COR-L47 (cell line): ENCODE data around the gene PDGFB.

Experiments
- DNase-seq: peaks from one replicate; lab custom pipeline; 2025; lab: John Stamatoyannopoulos, UW

PDGFB gene

DNA sequence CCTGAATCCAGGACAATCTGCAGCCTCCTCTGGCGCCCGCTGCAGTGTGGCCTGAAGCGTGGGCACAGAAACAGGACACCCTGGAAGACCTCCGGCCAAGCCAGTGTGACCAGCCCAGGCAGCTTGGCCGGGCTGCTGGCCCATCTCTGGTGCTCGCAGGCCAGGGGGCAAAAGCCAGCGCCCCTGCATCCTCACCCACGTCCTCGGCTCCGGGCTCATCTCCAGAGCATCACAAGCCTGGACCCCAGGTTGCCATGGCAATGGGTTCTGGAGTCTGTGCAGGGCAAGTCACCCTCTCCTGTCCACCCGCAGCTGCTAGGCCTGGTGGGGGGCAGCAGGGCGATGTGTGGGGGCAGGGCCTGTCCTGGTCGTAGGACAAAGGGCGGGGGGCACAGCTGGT is 9.3 kb upstream of the PDGFB start:
- DNase-seq, result no peak

DNA sequence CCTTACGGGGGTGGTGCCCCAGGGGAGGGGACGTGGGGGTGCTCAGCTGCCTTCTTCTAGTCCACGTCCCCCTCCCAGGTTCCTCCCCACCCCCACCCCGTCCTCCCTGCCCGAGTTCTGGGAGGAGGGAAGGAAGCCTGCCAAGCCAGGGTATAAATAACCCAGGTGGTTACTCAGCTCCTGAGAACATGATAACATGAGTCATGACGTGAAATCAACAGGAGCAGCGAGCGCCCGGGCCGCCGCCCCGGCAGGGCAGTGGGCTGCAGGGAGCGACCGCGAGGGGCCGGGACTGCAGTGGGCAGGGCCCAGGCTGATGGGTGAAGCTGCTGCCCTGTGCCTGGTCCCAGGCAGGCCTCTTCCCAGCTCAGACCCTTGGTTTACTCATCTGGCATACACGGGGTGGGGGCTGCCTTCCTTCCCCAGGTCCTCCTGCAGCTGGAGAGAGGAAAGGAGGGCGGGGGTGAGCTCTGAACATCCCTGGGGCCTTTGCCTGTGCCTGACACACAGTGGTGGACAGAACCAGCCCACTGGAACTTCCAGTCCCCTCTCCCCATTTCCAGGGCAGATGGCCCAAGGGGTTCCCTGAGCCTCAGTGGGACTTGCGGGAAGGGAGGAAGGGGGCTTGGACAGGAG is 8.8 kb upstream of the PDGFB start:
- DNase-seq, result peak; percentile 52

DNA sequence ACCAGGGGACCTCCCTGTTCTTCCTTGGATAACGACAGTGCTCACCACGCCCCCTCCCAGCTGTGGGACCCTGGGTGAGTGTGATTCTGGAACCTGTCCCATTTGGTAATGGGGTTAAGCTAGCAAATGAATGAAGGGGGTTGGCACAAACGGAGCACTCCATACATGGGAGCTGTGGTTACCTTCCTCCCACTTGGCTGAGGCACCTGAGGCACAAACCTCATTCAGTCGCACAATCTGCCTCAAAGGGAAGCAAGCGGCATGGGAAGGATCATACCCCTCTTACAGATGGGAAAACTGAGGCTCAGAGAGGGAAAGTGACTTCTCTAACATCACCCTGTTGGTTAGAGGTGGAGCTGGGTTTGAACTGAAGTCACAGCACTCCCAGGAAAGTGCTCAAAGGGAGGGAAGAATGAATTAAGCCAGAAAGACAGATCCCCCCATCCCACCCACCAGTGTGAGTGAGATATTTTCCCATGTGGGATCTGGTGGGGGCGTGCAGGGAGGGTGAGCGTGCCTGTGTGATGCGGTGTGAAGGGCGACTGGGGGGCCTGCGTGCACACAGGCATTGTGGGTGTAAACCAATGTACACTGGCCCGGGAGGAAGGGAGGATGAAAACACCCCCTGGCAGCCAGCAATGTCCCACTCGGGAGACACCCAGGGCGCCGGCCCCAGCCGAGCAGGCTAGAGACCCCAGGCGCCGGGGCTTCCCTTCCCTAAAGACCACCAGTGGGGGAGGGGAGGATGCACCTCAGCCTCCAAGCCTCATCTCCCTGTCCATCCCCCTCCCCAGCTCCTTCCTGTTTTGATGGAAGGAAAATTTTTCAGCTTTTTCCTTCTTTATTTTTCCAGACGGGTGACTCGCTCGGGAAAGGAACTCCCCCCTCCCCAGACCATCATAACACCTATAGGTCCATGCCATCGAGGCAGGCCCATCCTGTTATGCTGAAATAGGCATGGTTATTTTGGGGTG is 8.0 kb upstream of the PDGFB start:
- no peak for DNase-seq

DNA sequence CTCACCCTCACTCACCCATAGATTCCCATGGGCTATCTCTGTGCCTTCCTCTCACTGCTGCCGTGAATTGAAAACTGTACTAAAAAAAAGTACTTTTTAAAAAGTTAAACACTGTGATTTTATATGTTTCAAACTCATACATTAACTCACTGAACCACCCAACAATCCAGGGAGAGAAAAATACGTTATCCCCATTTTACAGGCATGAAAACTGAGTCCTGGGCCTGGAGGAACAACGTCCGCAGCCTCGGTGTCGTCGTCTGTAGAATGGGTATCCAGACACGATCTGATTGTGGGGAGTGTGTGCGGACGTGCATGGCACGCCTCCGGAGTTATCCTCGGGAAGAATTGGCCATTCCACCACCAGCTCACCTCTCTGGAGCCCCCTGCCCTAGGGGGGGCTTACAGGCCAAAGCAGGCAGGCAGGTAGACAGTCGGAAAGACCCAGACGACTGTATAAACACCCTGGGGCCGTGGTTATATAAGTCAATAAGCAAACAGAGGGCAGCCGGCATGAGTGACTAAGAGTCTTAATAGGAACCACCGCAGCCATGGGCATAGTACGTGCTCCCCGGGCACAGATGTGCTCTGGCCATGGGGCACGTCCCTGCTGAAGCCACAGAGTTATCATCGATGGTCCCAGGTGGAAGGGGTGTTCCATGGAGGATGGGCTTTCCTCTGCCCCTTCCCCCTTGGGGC is 7.1 kb upstream of the PDGFB start:
- DNase-seq, result no peak

DNA sequence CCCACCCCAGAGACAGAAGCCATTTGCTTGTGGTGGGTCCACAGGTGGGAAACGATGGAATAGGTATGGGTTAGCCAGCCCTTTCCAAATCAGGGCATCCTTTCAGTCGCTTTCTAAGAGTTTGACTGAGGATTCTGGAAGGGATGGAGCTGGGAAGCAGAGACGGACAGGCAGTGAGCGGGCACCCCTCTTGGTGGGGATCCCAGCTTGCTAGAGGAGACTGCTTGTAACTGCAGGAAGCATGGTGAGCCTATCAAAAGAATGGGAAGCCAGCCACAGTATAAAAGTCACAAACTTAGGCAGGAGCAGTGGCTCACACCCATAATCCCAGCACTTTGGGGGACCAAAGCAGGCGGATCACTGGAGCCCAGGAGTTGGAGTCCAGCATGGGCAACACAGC is 6.1 kb upstream of the PDGFB start:
- no peak for DNase-seq

DNA sequence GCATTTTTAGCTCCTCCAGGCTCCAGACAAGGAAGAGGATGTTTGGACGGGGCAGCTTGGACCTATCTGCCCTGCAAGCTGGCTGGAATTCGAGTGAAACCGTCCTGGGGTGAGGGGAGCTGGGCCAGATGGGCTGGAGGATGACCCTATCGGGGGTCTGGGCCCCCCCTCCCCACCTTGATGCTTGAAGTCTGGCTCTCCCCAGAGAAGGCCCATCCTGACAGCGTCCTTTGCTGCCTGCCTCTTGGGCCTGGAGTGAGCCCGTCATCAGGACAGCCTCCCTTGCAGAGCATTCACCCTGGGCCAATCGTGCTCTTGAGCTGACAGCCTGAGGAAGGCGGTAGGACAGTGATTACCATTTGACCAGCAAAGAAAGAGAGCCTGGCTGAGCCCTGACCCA is 5.3 kb upstream of the PDGFB start:
- DNase-seq, result no peak

DNA sequence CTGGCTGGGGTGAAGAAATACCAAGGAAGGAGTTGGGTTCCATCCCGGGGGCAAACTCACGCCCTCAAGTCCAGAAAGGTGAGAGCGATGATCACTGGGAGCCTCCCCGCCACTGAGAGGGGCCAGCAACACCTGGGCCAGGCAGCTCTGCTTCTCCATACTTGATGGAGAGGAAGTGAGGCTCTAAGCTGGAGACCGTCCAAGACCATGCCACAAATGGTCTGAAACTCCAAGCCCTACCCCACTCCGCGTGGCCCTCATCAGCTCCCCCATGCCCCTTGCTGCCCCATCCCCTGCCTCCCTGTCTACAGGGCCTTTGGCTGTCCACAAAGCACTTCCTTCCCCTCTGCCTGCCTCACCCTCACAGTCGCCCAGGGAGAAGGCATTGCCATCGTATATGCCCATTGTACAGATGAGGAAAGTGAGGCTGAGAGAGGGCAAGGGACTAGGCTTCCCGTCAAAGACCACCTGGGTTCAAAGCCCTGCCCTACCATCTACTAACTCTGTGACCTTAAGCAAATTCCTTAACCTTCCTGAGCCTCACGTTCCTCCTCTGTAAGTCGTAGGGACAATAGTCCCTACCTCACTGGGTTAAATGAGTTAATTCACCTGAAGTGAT is 4.4 kb upstream of the PDGFB start:
- DNase-seq, result no peak

DNA sequence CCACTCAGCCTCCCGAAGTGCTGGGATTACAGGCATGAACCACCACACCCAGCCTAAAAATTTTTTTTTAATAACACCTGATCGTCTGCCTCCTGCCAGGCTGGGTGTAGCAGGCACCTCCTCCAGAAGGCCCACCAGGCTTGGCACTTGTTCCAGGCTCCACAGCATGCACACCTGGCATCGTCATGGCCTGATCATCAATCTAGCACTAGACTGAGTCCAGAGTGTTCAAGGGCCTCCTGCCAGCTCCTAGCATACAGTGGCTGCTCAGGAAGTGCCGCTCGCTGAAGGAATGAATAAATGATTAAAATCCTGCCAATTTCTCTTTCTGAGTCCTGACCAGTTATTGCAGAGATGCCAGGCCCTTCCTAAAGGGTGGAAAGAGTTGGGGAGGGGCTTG is 3.5 kb upstream of the PDGFB start:
- DNase-seq, result no peak

DNA sequence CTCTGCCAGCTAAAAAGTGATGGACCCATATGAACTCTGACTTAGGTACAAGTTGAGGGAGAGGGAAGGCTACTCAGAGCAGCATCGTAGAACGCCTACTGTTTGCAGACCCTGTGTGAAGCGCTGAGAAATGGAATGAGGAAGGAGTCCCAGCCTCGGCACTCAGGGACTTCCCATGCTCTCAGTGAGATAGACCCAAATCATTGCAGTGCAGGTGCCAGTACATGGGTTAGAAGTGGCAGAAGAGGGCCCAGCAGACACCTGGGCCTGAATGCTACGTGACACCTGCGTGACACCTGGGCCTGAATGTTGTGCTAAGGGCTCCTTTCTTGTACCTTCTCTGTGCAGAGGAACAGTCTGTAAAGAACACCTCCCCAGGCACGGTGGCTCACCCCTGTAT is 2.6 kb upstream of the PDGFB start:
- no peak for DNase-seq

DNA sequence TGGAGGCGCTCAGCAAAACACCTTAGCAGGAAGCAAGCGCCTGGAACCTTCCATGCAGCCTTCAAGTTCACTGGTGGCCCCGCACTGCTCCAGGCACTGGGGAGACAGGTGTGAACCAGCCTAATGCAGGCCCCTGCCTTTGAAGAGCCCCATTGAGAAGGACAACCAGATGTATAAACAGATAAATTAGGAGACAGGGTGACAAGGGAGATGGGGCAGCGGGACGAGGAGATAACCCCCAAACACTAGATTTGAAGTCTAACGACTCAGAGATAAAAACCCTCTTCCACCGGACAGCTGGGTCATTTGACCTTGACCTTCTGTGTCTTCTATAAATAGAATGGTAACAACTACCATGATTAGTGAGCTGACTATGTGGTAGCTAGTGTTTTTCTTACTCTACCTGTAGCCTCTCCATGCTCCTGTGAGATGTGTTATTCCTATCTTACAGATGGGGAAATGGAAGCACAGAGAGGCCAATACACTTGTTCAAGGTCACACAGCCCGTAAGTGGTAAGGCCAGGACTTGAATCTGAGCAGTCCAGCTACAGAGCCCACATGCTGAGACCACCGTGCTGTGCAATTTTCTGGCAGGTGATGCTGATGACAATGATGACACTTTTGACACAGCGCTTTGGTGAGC is 2.0 kb upstream of the PDGFB start:
- DNase-seq, result no peak

DNA sequence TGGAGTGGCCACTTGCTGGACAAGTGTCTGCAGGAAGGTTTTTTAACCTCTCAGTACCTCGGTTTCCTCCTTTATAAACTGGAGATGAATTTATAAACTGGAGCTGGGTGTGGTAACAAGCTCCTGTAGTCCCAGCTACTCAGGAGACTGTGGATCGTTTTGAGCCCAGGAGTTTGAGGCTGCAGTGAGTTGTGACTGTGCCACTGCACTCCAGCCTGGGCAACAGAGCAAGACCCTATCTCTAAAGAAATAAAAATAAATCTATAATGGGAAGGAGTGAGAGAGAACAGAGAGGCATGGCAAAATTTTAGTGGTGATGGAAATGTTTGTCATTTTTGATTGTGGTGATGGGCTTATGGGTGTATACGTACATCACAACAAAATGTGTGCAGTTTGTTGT is 1.4 kb upstream of the PDGFB start:
- DNase-seq, result no peak

DNA sequence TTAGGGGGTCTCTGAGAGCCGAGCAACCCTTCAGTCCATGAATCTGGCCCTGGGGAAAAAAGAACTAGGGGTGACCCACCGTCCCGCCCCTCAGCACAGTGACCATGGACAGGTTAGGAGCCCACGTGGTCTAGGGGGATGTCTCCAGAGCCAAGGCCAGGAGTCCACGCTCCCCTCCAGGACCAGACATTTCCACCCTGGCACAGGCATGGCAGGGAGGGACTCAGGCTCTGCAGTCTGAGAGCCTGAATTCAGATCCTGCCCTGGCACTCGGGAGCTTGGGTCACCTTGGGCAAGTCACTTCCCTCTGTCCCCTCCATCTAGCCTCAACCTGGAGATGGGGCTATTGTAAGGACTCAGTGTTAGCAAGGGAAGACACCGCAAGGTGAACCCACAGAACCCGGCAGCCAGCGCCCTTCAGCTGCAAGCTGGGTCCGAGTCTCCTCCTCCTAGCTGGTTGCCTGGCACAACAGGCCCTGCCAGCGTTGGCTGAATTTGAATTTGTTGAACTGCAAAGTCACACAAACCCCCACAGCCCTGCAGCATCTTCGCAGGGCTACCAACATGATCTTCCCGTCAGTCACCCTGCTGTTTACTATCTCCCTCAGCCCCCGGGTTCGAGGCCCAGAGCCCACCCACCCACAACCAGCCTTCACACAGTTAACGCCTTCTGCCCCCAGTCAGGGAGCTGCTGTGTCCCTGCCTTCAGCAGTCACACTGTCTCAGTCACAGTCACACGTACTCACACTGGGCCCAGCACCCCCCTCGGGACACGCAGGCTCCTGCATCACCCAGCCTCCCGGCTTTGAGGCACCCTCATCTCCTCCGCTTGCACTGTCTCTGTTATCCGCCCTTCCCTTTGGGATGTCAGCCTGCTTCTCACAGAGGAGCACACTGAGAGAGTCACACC is 603 bp upstream of the PDGFB start:
- no peak for DNase-seq

DNA sequence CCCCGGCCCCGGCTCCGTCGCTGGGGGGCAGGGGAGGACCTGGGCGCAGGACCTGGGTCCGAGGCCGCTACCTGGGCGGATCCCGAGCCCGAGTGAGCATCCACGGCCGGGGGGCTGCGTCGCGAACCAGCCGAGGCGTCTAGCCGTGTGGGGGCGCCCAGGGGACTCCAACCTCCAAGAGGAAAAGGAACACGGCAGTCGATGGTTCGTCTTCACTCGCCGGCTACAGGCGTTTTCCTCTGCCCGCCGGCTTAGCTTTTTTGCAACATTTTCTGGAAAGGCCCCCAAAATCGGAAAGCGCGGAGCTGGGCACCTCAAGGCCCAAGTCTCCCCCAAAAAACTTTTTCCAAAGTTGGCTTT is 666 bp downstream of the PDGFB start:
- no peak for DNase-seq

DNA sequence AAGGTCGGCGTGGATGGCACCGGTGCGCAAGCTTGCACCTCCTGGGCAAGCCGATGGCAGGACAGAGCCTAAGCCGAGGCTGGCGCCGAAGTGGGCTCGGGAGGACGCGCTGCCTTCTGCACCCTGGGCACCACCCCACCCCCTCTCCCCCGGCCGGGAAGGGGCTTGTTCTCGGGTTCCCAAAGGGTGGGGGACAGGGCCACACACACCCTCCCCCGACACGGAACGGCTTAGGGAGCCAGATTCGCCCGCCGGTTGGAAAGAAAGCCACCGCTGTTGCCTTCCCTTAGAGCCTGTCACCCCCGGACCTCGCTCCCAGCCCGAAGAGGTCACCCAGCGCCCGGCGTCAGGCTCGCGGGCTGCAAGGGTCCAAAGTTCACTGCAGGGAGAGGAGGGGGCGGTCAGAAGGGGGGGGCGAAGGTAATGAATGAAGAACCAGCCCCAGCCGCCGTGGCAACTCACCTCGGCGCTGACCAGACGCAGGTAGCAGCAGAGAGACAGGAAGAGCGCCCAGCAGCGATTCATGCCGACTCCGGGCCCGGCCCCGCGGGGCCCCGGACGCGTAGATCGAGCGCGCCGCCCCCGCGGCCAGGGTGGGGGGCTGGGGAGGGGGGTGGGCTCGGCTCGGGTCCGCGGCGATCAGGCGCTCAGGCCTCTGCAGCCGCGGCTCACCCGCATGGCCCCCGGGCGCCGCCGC is 1.2 kb downstream of the PDGFB start:
- DNase-seq, result no peak

DNA sequence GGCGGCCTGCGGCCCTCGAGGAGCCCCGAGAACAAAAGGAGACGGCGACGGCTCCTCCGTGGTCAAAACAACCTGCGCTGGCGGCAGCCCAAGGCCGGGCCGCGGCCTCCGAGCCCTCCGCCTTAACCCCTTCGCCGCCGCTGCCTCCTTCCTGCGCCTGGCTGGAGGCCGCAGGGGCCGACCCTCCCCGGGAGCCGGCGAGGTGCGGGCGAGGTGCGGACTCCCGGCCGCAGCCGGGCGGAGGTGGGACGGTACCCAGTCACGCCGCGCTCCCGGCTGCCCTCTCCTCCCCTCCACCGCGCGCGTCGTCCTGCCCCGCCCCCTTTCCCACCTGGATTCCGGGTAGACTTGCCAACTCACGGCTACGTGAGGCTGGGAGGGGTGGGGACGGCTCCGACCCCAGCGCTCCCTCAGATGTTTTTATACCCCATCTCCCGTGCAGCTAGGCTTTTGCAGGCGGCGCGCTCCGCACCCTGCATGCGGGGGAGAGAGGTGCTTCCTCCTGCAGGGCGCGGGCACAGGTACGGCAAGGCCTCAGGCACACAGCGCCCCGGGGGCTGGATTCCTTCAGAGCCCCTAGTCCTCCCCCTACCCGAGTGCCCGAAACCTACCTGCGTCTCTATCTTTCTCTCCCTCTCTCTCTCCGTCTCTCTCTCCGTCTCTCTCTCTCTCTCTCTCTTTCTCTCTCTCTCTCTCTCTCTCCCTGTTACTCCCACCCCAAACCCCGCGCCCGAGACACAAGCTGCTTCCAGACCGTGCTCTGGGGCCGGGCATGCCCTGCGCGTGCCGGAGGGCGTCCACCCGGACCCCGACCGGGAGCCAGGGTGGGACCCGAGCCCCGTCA is 2.0 kb downstream of the PDGFB start:
- DNase-seq, result peak; percentile 30

DNA sequence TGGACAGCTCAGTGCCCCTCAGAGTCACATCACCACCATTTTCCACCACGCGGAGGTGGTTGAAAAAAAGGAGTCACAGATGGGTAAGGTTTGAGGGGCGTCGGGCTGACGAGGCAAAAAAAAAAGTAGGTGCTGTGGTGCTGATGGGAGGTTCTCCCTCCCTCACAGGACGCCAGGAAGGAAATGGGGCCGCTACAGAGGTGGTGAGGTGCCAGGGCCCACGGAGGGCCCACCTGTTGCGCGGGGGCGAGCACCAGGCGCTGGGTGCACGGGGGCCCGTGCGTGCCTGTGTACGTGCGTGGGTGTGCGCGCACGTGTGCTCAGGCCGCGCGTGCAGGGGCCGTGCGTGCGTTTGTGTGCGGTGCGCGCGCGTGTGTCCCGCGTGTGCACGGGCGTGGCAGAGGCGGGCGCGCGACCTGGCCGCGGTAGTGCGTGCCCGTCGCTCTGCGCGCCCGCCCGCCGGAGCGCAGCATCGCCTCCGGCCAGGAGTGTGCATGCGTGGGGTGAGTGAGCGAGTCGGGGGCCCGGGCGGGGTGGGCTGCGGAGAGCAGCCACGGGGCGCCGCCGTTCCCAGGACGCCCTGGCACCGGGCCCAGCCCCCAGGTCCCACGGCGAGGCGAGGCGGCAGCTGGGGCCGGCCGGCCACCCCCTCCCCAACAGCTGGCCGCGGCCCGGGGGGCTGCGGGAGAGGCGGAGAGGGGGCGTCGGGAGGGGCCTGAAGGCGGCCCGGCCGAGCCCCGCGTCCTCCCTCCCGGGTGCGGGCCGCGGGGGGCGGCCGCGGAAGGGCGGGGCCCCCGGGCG is 2.8 kb downstream of the PDGFB start:
- DNase-seq, result no peak

DNA sequence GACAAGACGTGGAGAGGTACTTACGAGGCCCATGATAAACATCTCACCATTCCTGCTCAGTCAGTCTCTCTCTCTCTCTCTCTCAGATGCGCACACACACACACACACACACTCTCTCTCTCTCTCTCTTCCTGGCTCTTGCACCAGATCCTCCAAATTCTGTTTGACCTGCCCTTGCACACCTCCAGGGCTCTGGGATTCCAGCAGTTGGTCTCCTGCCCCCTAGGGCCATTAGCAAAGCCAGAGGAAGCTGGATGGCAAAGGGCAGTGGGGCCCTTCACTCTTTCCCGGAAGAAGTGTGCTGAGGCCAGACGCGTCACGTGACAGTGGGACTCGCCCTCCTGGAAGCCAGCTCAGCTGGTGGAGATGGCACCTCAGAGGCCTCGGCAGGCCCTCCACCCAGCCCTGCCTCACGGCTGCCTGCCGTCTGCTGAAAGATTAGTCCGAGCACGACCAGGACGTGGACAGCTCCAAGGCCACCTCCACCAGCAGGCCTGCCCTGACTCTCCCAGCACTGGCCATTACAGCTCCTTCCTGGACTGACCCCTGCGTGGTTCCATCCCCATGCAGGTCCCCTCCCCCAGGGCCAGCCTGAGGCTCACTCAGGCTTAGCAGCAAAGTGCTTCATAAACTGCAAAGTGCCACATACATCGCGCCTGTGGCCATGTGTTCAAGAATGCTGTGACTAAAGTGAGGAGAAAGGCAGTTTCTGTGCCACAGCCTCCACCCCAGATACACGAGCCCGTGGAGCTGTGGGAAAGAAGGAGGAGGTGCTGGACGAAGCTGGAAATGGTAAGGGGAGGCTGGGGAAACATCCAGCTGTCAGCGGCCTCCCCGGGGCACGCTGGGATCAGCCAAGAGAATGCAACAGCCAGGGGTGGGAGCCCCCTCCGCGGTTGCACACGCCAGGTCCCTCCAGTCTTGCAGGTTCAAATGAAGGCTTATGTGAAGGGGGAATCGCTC is 3.7 kb downstream of the PDGFB start:
- DNase-seq, result no peak
